NOMO-1 treated with DMSO at 0.1 percent for 48 hours (cell line): Measurements from ENCODE around the gene LHX6.

Experiments used
- DNase-seq: peaks from one replicate; lab custom pipeline; 2025; ENCODE audit not compliant: unreplicated experiment; lab: John Stamatoyannopoulos, UW

The LHX6 gene

DNA sequence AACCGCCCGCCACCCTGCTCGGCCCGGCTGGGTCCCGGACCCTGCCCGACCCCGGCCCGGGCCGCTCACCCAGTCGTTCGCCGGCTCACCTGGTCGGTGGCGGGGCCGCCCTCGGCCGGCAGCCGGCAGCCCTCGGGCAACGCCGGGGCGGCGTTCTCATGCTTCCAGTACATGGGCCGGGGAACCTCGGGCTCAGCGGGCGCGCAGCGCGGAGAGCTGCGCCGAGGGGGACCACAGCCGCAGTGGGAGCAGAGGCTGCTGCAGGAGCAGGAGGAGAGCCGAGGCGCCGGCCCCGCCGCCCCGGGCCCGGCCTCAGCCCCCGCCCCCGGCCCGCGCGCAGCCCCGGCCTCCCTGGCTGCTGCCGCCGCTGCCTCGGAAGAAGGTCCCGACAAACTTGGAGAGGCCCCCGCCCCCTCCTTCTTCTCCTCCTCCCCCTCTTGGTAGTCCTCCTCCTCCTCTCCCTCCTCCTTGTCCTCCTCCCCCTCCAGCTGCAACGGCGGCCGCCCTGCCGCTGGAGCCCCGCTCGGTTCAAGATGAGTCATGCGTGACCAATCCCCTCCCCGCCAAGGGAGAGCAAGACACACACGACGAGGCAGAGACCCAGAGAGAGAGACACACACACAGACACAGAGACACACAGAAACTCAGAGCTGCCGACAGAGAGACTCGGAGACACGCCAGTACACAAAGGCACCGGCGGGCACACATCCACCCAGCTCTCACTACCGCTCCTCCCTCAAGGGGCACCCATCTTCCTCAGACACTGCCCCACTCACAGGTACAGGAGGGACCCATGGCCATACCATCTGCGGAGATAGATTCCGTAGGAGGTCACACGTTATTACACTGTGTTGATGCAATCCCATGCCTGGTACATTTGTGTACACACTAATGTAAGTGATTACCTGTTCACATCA, at the start of gene LHX6:
TSS of gene LHX6 (minus strand) at position 390 of the 917 bp plus-strand sequence. CDS start at position 173, 217 bp downstream.
- no peak for DNase-seq

- no peak for DNase-seq
These were observed 48.6 kb upstream of the LHX6 start for GRCh38 chr9:122277285-122277897.

DNA sequence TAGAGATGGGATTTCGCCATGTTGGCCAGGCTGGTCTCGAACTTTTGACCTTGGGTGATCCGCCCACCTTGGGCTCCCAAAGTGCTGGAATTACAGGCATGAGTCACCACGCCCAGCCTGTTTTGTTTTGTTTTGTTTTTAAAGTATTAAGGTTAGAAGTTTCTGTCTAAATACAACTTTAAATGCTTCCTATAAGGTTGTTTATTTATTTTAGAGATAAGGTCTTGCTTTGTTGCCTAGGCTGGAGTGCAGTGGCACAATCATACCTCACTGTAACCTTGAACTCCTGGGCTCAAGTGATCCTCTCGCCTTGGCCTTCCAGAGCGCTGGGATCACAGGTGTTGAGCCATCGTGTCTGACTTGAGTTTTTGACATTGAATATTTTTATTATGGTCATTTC, 47.3 kb upstream of the LHX6 start:
- DNase-seq, result no peak

- no peak for DNase-seq
These were observed 45.3 kb upstream of the LHX6 start for GRCh38 chr9:122274055-122274454.

- DNase-seq, result no peak
These were observed 39.5 kb upstream of the LHX6 start for GRCh38 chr9:122268041-122268814.

DNA sequence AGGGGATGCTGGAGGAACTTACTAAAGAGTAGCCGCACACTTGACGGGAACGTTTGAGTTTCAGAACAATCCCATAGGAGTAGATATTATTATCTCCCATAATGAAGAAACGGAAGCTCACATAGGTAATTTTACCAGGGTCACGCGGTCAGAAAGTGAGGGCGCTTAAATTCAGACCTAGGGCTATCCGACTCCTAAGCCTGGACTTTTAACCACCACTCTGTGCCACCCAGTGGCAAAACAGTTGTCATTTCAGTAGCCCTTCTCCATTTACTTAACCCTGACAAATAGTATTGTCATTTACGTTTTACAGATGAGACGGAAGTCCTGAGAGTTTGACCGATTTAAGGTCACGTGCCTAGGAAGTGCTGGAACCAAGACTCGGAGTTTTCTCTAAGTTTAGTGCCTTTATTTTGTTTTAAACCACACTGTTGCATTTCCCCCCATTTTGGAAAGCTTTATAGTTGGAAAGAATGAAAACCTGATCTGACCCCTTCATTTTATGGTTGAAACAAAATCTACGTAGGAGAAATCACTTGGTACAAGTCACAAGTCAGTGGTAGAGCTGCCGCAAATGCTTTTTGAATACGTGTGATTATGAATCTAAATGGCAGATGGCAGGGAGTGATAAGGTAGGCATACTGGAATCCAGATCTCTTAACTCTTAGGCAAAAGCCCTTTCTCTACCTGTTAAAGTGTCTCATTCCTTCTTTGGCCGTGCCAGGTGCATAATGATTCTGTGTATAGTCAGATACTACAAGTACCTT, 36.6 kb upstream of the LHX6 start:
- DNase-seq, result peak; percentile 73

GRCh38 chr9:122264360-122265148, 35.8 kb upstream of the LHX6 start, which contains the start of the genes MRRF and RBM18:
Gene MRRF (plus strand): TSS chr9:122264882. CDS start chr9:122270892, 6,010 bp downstream.
Gene RBM18 (minus strand): TSS chr9:122264840. CDS start chr9:122261492, 3,348 bp downstream.
- DNase-seq, result peak; percentile 81

DNA sequence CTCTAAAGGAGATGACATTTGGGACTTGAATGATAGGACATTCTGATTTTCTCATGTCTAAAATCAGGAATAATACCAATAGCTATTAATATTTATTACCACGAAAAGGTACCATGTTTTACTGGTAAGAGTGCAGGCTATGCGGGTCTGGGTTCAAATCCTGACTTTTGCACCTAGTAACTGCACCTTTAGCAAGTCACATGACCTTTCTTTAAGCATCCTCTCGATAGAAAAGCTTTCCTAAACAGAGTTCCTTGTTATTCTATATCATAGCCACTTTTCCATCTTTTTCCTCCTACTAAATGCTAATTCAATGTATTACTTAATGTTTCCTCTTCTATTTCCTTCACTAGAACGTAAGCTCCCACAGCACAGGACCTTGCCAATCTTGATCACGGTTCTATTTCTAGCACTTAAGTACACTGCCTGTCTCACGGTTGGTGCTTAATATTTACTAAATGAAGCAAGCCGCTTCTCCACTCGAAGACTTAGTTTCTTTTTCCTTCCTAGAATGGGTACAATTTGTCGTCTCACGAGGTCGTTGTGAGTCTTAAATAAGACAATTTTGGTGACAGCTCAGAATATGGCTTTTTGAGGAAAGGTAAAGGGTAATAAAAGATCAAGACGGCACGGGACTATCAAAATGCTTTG, 35.1 kb upstream of the LHX6 start:
- peak; percentile 16 for DNase-seq

DNA sequence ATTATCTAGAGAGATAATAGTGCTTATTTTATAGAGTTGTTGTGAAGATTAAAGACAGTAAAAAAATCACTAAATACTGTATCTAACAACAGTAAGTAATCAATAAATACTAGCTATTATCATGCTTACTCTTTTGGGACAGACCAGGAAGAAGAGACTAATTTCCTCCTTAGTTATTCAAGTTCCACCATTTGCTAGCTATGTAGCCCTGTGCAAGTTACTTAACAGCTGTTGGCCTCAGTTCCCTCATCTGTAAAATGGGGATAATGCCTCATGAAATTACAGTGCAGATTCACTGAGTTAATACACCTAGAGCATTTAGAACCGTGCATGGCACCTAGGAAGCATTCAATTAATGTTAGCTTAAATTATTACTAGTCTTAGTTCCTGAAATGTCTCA, 33.3 kb upstream of the LHX6 start:
- DNase-seq, result no peak

- DNase-seq, result no peak
These were observed 32.7 kb upstream of the LHX6 start for GRCh38 chr9:122261469-122261881.

- no peak for DNase-seq
These were observed 30.2 kb upstream of the LHX6 start for GRCh38 chr9:122258886-122259415.

GRCh38 chr9:122256206-122256605, 27.4 kb upstream of the LHX6 start:
- DNase-seq, result no peak

GRCh38 chr9:122254761-122255160, 26.0 kb upstream of the LHX6 start:
- DNase-seq, result no peak

GRCh38 chr9:122252796-122253195, 24.0 kb upstream of the LHX6 start:
- DNase-seq, result no peak

- no peak for DNase-seq
These were observed 22.6 kb upstream of the LHX6 start for GRCh38 chr9:122251351-122251750.

GRCh38 chr9:122248448-122248865, 19.7 kb upstream of the LHX6 start:
- no peak for DNase-seq

DNA sequence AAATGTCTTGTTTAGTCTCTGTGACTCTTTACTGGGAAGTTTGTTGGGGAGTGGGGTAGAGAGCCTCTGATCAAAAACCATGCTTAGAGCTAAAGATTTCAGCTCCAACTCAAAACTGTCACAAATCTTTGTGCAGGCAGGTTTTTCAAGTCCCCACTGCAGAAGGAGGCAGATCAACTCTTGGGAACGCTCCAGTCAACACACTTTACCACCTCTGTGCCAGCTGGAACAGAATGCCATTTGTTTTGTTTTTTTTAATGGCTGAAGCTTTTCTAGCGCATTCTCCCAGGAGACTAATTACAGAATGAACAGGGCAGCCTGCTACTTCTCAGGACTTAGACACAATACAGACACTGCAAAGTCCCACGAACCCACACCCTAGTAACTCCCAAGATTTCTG, 17.9 kb upstream of the LHX6 start:
- DNase-seq, result no peak

DNA sequence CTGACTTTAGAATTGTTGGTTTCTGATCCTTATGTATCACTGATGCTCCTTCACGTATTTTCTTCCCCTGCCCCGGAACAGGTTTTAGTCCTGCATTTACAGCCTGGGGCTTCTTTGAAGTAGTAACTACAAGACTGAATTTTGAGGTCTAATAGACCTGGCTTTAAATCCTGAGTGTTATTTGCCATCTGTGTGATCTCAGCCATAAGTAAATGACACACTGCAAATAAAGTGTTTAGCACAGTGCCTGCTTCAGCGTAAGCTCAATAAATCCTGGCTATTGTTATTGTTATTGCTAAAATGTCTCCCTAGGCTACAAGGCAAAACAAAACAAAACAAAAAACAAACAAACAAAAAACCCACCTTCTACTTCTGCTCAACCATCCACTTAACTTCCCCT, 15.6 kb upstream of the LHX6 start:
- no peak for DNase-seq

GRCh38 chr9:122239722-122240121, 11.0 kb upstream of the LHX6 start:
- no peak for DNase-seq
